ENCODE measurements around the gene TRPM1. TPM values are rescaled to one million over a fixed set of nuclear protein-coding genes. Genes with fewer than 3 reads are reported as not detected.

Gene TRPM1
- total RNA-seq, 1 donor from 2014 or later: not detected

- no peak for TF ChIP-seq CTCF (IDR thresholded peaks at IDR 0.05)
- H3K36me3 Mint-ChIP-seq (ENCODE audit: low read depth): peaks cover 12% of the 10 kb centered on the region
- DNase-seq (ENCODE audit: low spot score): no peak
- no peaks in the 10 kb centered on the region for H3K9me3 Mint-ChIP-seq (ENCODE audit: low read depth)
- no peak overlapping the region for H3K27ac Mint-ChIP-seq (ENCODE audit: unreplicated experiment)
- H3K27me3 Mint-ChIP-seq (ENCODE audit: low read depth): no peaks in the 10 kb centered on the region
- no peak overlapping the region for H3K4me3 Mint-ChIP-seq (ENCODE audit: unreplicated experiment)
- no peaks in the 10 kb centered on the region for H3K4me1 Mint-ChIP-seq (ENCODE audit: low read depth)
Observed at GRCh38 chr15:30974112-30974511, 127.4 kb downstream of the TRPM1 start.

GRCh38 chr15:30973379-30973778 lies 128.1 kb downstream of the TRPM1 start:
- Mint-ChIP-seq H3K27me3 (ENCODE audit: low read depth) (no peaks in the 10 kb centered on the region), H3K9me3 (ENCODE audit: low read depth) (no peaks in the 10 kb centered on the region), H3K4me3 (ENCODE audit: unreplicated experiment) (no peak overlapping the region), H3K27ac (ENCODE audit: unreplicated experiment) (no peak overlapping the region), H3K4me1 (ENCODE audit: low read depth) (no peaks in the 10 kb centered on the region), H3K36me3 (ENCODE audit: low read depth) (peaks cover 12% of the 10 kb centered on the region)
- TF ChIP-seq CTCF (IDR thresholded peaks at IDR 0.05): no peak
- DNase-seq (ENCODE audit: low spot score): no peak

- peaks cover 19% of the 10 kb centered on the region for H3K36me3 Mint-ChIP-seq (ENCODE audit: low read depth)
- H3K9me3 Mint-ChIP-seq (ENCODE audit: low read depth): no peaks in the 10 kb centered on the region
Observed at GRCh38 chr15:30969724-30970123, 131.8 kb downstream of the TRPM1 start.

GRCh38 chr15:30963681-30964080 lies 137.8 kb downstream of the TRPM1 start:
- Mint-ChIP-seq H3K4me3 (ENCODE audit: unreplicated experiment) (no peak overlapping the region), H3K4me1 (ENCODE audit: low read depth) (no peaks in the 10 kb centered on the region), H3K9me3 (ENCODE audit: low read depth) (no peaks in the 10 kb centered on the region), H3K27ac (ENCODE audit: unreplicated experiment) (no peak overlapping the region), H3K36me3 (ENCODE audit: low read depth) (peaks cover 16% of the 10 kb centered on the region), H3K27me3 (ENCODE audit: low read depth) (no peaks in the 10 kb centered on the region)
- no peak for TF ChIP-seq CTCF (IDR thresholded peaks at IDR 0.05)
- no peak for DNase-seq (ENCODE audit: low spot score)

More at GRCh38 chr15:30969724-30970123, 131.8 kb downstream of the TRPM1 start:
- Mint-ChIP-seq H3K4me3 (ENCODE audit: unreplicated experiment) (no peak overlapping the region), H3K27ac (ENCODE audit: unreplicated experiment) (no peak overlapping the region), H3K27me3 (ENCODE audit: low read depth) (no peaks in the 10 kb centered on the region), H3K4me1 (ENCODE audit: low read depth) (no peaks in the 10 kb centered on the region)
- TF ChIP-seq CTCF (IDR thresholded peaks at IDR 0.05): no peak
- no peak for DNase-seq (ENCODE audit: low spot score)

- Mint-ChIP-seq H3K4me1 (ENCODE audit: low read depth) (no peaks in the 10 kb centered on the region), H3K27me3 (ENCODE audit: low read depth) (no peaks in the 10 kb centered on the region), H3K9me3 (ENCODE audit: low read depth) (no peaks in the 10 kb centered on the region), H3K36me3 (ENCODE audit: low read depth) (peaks cover 21% of the 10 kb centered on the region), H3K27ac (ENCODE audit: unreplicated experiment) (no peak overlapping the region), H3K4me3 (ENCODE audit: unreplicated experiment) (no peak overlapping the region)
- no peak for DNase-seq (ENCODE audit: low spot score)
- no peak for TF ChIP-seq CTCF (IDR thresholded peaks at IDR 0.05)
Observed at GRCh38 chr15:30962659-30963058, 138.9 kb downstream of the TRPM1 start.
